MM.1S (cell line): ENCODE measurements around the gene IRGQ.
"Not testable (repeated sequence)": the region's sequence is repeated elsewhere in the genome, so short reads cannot be mapped to it uniquely, and the experiment has no call there.

Experiments
- DNase-seq: peaks from one replicate; pipeline ENCODE4 v3.0.0-alpha.2; 2015
- H2AFZ ChIP-seq: fragments of 300-600 bp; sonication (generic); 2 replicates; pipeline ENCODE4 v1.6.0; 2016; ENCODE audit warnings: antibody characterized with exemption, low read length
- H3F3A ChIP-seq: fragments of 300-600 bp; sonication (generic); 2 replicates; pipeline ENCODE4 v1.6.1; 2016; ENCODE audit warnings: mild to moderate bottlenecking, antibody characterized with exemption, low read length, moderate library complexity, mixed read lengths; ENCODE audit not compliant: insufficient read depth
- H3K27ac ChIP-seq: fragments of 300-600 bp; sonication (generic); 2 replicates; pipeline ENCODE4 v1.5.1; 2016; ENCODE audit warnings: mild to moderate bottlenecking, low read length
- H3K27me3 ChIP-seq: fragments of 300-600 bp; sonication (generic); replicated peaks from 2 replicates; pipeline ENCODE4 v1.6.0; 2016; ENCODE audit warnings: low read length; ENCODE audit not compliant: insufficient read depth
- H3K36me3 ChIP-seq: fragments of 300-600 bp; sonication (generic); replicated peaks from 2 replicates; pipeline ENCODE4 v1.6.1; 2016; ENCODE audit warnings: mild to moderate bottlenecking, low read length, mixed read lengths; ENCODE audit not compliant: insufficient read depth
- H3K4me1 ChIP-seq: fragments of 300-600 bp; sonication (generic); 2 replicates; pipeline ENCODE4 v1.6.1; 2016; ENCODE audit warnings: low read length, mixed read lengths
- H3K4me2 ChIP-seq: fragments of 300-600 bp; sonication (generic); 2 replicates; pipeline ENCODE4 v1.6.0; 2016; ENCODE audit warnings: low read depth, low read length
- H3K4me3 ChIP-seq: fragments of 300-600 bp; sonication (generic); 2 replicates; pipeline ENCODE4 v1.5.1; 2016; ENCODE audit warnings: low read length, mixed read lengths
- H3K79me2 ChIP-seq: fragments of 300-600 bp; sonication (generic); 2 replicates; pipeline ENCODE4 v1.6.1; 2016; ENCODE audit warnings: mixed run types, low read length, mixed read lengths
- H3K9ac ChIP-seq: fragments of 300-600 bp; sonication (generic); 2 replicates; pipeline ENCODE4 v1.6.1; 2016; ENCODE audit warnings: low read length, mixed read lengths
- H3K9me2 ChIP-seq: fragments of 300-600 bp; sonication (generic); replicated peaks from 2 replicates; pipeline ENCODE4 v1.6.1; 2016; ENCODE audit warnings: mild to moderate bottlenecking, low read length, mixed read lengths; ENCODE audit not compliant: insufficient read depth
- H3K9me3 ChIP-seq: fragments of 300-600 bp; sonication (generic); replicated peaks from 2 replicates; pipeline ENCODE4 v1.6.1; 2016; ENCODE audit warnings: mild to moderate bottlenecking, low read length, mixed read lengths; ENCODE audit not compliant: insufficient read depth
- H4K20me1 ChIP-seq: fragments of 300-600 bp; sonication (generic); 2 replicates; pipeline ENCODE4 v1.6.1; 2016; ENCODE audit warnings: mild to moderate bottlenecking, low read length, moderate library complexity, mixed read lengths; ENCODE audit not compliant: insufficient read depth
- CTCF ChIP-seq: fragments of 300-600 bp; sonication (generic); IDR thresholded peaks from 2 replicates; pipeline ENCODE4 v1.5.1; 2016; ENCODE audit warnings: antibody characterized with exemption, low read length, mixed read lengths
- EZH2 ChIP-seq: fragments of 300-600 bp; sonication (generic); optimal IDR thresholded peaks from 2 replicates; pipeline ENCODE3; 2017; ENCODE audit warnings: low read depth, mild to moderate bottlenecking, antibody characterized with exemption, low read length, mixed read lengths
- EZH2phosphoT487 ChIP-seq: fragments of 300-600 bp; sonication (generic); IDR thresholded peaks from 2 replicates; pipeline ENCODE4 v1.6.1; 2018; ENCODE audit warnings: antibody characterized with exemption, low read length

IRGQ gene

GRCh38 chr19:43589277-43589676 is 6.7 kb downstream of the IRGQ start:
- DNase-seq, result no peak
- TF ChIP-seq EZH2phosphoT487 (no peak), CTCF (no peak), EZH2 (no peak)
- Histone ChIP-seq H3K9me3 (no peaks in the 10 kb centered on the region), H3K9me2 (no peaks in the 10 kb centered on the region), H3K4me1 (no peaks in the 10 kb centered on the region), H3K4me3 (no peak overlapping the region), H4K20me1 (no peaks in the 10 kb centered on the region), H3K9ac (no peak overlapping the region), H3F3A (no peaks in the 10 kb centered on the region), H3K36me3 (peaks cover 2% of the 10 kb centered on the region; the same call in 1 of the 2 replicates), H3K4me2 (no peak overlapping the region), H3K27me3 (no peaks in the 10 kb centered on the region), H3K79me2 (peaks cover 13% of the 10 kb centered on the region), H3K27ac (no peak overlapping the region), H2AFZ (no peak overlapping the region)

- H3K27me3 ChIP-seq, H3K4me1 ChIP-seq, H3K27ac ChIP-seq, H4K20me1 ChIP-seq, H3K4me2 ChIP-seq, H3K9me2 ChIP-seq, H3K4me3 ChIP-seq, H3F3A ChIP-seq, H3K36me3 ChIP-seq, H3K9me3 ChIP-seq, DNase-seq, H3K79me2 ChIP-seq, H3K9ac ChIP-seq, H2AFZ ChIP-seq: not testable (repeated sequence)
Measured at GRCh38 chr19:43587029-43587428, 8.9 kb downstream of the IRGQ start.

DNA sequence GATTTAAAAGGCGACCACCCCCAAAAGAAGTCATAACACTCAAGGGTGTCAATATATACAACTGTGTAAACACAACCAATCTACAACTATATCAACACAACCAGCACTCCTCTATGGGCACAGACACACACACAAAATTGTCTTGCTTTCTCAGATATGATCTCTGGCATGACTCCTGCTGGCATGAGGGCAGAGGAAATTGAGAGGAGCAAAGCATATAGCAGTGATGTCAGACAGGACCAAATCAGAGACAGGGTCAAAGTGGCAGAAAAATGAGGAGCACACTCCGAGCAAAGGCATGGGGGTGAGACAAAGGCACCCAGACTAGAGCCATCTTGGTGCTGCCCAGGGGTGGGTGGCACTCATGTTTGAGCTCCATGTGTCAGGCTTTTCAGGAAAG is 9.6 kb downstream of the IRGQ start:
- H2AFZ ChIP-seq, result no peak overlapping the region
- no peaks in the 10 kb centered on the region for H3K36me3 ChIP-seq
- no peaks in the 10 kb centered on the region for H4K20me1 ChIP-seq
- no peak for DNase-seq
- no peak overlapping the region for H3K4me3 ChIP-seq
- H3K9me2 ChIP-seq, result no peaks in the 10 kb centered on the region
- H3K9ac ChIP-seq, result no peak overlapping the region
- no peaks in the 10 kb centered on the region for H3K9me3 ChIP-seq
- H3K4me1 ChIP-seq, result no peaks in the 10 kb centered on the region
- H3K27ac ChIP-seq, result no peak overlapping the region
- H3F3A ChIP-seq, result no peaks in the 10 kb centered on the region
- no peak overlapping the region for H3K4me2 ChIP-seq
- no peaks in the 10 kb centered on the region for H3K79me2 ChIP-seq
- no peaks in the 10 kb centered on the region for H3K27me3 ChIP-seq
- TF ChIP-seq CTCF, result no peak
- no peak for TF ChIP-seq EZH2phosphoT487
- no peak for TF ChIP-seq EZH2

GRCh38 chr19:43584484-43584883 is 11.4 kb downstream of the IRGQ start:
- no peak overlapping the region for H3K4me3 ChIP-seq
- no peak overlapping the region for H3K9ac ChIP-seq
- TF ChIP-seq EZH2phosphoT487 (no peak), CTCF (no peak), EZH2 (no peak)
- DNase-seq, result no peak
- no peaks in the 10 kb centered on the region for H3K79me2 ChIP-seq
- no peak overlapping the region for H2AFZ ChIP-seq
- H4K20me1 ChIP-seq, result no peaks in the 10 kb centered on the region
- no peaks in the 10 kb centered on the region for H3F3A ChIP-seq
- no peaks in the 10 kb centered on the region for H3K36me3 ChIP-seq
- no peak overlapping the region for H3K4me2 ChIP-seq
- H3K9me2 ChIP-seq, result no peaks in the 10 kb centered on the region
- no peaks in the 10 kb centered on the region for H3K9me3 ChIP-seq
- no peaks in the 10 kb centered on the region for H3K4me1 ChIP-seq
- no peak overlapping the region for H3K27ac ChIP-seq
- H3K27me3 ChIP-seq, result no peaks in the 10 kb centered on the region
